Left lung (tissue), 10 donors: ENCODE measurements around the gene RNF144B. TPM values are rescaled to one million over a fixed set of nuclear protein-coding genes. Genes with fewer than 3 reads are reported as not detected.

ENCODE experiments used
- ATAC-seq: fragments of 200-7000 bp; cut with Tn5 transposase; one replicate; pipeline ENCODE4 v1.9.1; 2020; ENCODE audit warnings: moderate library complexity
- DNase-seq, 4 donors: peaks; one replicate each; pipeline ENCODE4 v3.0.0-alpha.2; 2013 to 2020
- H3K27ac ChIP-seq, 2 donors: fragments of 200-600 bp; sonication (generic) in 1 of 2; one replicate each; pipeline versions ENCODE4 v1.5.0 to v1.8.0; 2020 to 2021
- H3K27me3 ChIP-seq, 2 donors: fragments of 200-600 bp; sonication (generic) in 1 of 2; one replicate each; pipeline versions ENCODE4 v1.5.0 to v1.8.0; 2020 to 2021
- H3K36me3 ChIP-seq, 2 donors: fragments of 200-600 bp; sonication (generic) in 1 of 2; one replicate each; pipeline versions ENCODE4 v1.5.0 to v1.8.0; 2020 to 2021
- H3K4me1 ChIP-seq, 2 donors: fragments of 200-600 bp; one replicate each; pipeline ENCODE4 v1.8.0; 2021
- H3K4me3 ChIP-seq, 2 donors: fragments of 200-600 bp; sonication (generic) in 1 of 2; one replicate each; pipeline versions ENCODE4 v1.5.0 to v1.8.0; 2020 to 2021; ENCODE audit warnings: mild to moderate bottlenecking in 1 of 2
- H3K9me3 ChIP-seq, 2 donors: fragments of 200-600 bp; sonication (generic) in 1 of 2; one replicate each; pipeline versions ENCODE4 v1.5.0 to v1.8.0; 2020 to 2021
- intact Hi-C, 2 donors: fragments of 100-400 bp; cut with DNase I; formaldehyde crosslinking; loops; one replicate each; pipeline versions ENCODE4 v1.11.2 to v1.14.2; 2022
- polyA plus RNA-seq, 6 donors: library from polyadenylated mRNA; unstranded; fragments of 120-200 nt; gene quantifications; one replicate each; pipeline ENCODE4 v1.2.1, GENCODE V29; 2013; ENCODE audit not compliant: insufficient read length in 6 of 6
- total RNA-seq, 2 donors: library from RNA; stranded (reverse); fragmentation: NEBNext Ultra II Directional; extraction: Animal tissue kit (Norgen Biotek cat#: 25700); gene quantifications; one replicate each; pipeline ENCODE4 v1.2.1, GENCODE V29; 2021
- TF ChIP-seq, protein P1 (sequence below), 2 donors: fragments of 200-600 bp; sonication (generic) in 1 of 2; IDR thresholded peaks; one replicate each; pipeline versions ENCODE4 v1.5.0 to v1.8.0; 2021; ENCODE audit warnings: antibody characterized with exemption in 2 of 2
- donor health status: DM: no; HTN: yes; CAD: no.
- donor health status: DM: no; HTN: no; CAD: no.

The RNF144B gene
- total and polyA plus RNA-seq, 8 donors, result 13.9 to 74.8 (median 20.1) TPM

DNA sequence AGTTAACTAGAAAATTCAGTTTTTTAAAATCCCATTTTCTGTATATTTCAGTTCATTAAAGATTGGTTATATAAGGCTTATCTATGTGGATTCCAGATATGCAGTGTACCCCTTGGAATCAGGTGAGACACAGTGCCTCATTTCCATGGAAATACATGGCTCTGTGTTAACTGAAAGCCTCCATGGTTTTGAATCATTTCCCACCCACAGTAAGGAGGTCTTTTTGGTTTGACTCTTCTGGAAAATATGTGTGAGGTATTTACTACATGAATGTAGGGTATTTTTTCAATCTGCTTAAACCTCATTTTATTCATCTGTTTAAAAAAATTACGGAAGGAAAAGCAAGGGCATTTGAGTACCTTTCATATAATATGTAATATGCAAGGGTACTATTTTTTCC is 25.5 kb downstream of the RNF144B start:
- TF ChIP-seq, protein P1, sequence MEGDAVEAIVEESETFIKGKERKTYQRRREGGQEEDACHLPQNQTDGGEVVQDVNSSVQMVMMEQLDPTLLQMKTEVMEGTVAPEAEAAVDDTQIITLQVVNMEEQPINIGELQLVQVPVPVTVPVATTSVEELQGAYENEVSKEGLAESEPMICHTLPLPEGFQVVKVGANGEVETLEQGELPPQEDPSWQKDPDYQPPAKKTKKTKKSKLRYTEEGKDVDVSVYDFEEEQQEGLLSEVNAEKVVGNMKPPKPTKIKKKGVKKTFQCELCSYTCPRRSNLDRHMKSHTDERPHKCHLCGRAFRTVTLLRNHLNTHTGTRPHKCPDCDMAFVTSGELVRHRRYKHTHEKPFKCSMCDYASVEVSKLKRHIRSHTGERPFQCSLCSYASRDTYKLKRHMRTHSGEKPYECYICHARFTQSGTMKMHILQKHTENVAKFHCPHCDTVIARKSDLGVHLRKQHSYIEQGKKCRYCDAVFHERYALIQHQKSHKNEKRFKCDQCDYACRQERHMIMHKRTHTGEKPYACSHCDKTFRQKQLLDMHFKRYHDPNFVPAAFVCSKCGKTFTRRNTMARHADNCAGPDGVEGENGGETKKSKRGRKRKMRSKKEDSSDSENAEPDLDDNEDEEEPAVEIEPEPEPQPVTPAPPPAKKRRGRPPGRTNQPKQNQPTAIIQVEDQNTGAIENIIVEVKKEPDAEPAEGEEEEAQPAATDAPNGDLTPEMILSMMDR (IDR thresholded peaks at IDR 0.05), result no peak
- peaks cover 0 to 19% of the 10 kb centered on the region in 2 donors for H3K36me3 ChIP-seq
- no peaks in the 10 kb centered on the region for H3K9me3 ChIP-seq
- no peak for ATAC-seq
- no peaks in the 10 kb centered on the region for H3K27me3 ChIP-seq
- no peak for DNase-seq
- intact Hi-C loops, result no loop called here
- H3K4me1 ChIP-seq, result peaks cover 0 to 78% of the 10 kb centered on the region in 2 donors
- H3K4me3 ChIP-seq, result no peak overlapping the region
- peak overlapping the region in 1 of 2 donors; percentile 78 for H3K27ac ChIP-seq

DNA sequence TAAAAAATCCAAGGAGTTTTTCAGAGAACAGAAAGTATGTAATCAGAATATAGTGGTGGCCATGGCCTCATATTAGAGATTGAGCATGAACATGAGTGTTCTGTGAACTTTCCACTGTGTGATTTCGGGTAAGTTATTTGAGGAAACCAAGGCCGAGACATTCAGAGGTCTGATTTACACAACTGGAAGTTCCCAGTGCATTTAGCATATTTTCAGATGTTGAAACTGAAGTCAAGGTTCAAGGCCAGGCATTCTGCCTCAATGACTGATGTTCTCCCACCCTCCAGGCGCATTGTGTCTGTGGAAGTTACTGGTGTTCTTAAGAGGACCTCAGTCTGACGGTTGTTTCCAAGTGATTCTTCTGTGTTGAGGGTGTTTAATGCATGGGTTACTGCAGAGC is 26.2 kb downstream of the RNF144B start:
- no peaks in the 10 kb centered on the region for H3K27me3 ChIP-seq
- no peaks in the 10 kb centered on the region for H3K9me3 ChIP-seq
- peaks cover 0 to 16% of the 10 kb centered on the region in 2 donors for H3K36me3 ChIP-seq
- ATAC-seq, result peak; percentile 14
- peak overlapping the region in 1 of 2 donors; percentile 78 for H3K27ac ChIP-seq
- TF ChIP-seq, protein P1 (IDR thresholded peaks at IDR 0.05), result no peak
- H3K4me3 ChIP-seq, result no peak overlapping the region
- intact Hi-C loops, result no loop called here
- DNase-seq, result no peak
- peaks cover 0 to 80% of the 10 kb centered on the region in 2 donors for H3K4me1 ChIP-seq

DNA sequence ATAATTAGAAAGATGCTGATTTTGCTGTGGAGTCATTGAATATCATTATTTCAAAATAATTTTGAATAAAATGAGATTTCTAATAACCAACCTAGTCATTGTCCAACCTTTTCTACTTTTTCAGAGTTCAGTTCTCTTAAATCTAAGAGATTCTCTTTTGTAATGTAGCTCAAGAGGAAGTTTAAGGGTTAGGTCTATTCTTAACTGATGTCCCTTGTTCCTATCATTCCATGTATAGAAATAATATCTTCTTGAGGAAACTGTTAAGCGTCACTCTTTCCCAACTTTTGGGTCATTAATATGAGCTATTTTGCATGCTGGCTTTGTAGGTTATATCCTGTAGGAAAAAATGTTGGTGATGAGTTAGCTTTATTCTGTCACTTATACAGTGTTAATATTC is 27.0 kb downstream of the RNF144B start:
- Histone ChIP-seq H3K27ac (peak overlapping the region in 1 of 2 donors; percentile 78), H3K36me3 (peaks cover 0 to 9% of the 10 kb centered on the region in 2 donors), H3K27me3 (no peaks in the 10 kb centered on the region), H3K9me3 (no peaks in the 10 kb centered on the region), H3K4me3 (no peak overlapping the region), H3K4me1 (peaks cover 0 to 73% of the 10 kb centered on the region in 2 donors)
- TF ChIP-seq, protein P1 (IDR thresholded peaks at IDR 0.05), result no peak
- no peak for ATAC-seq
- intact Hi-C loops, result no loop called here
- DNase-seq, result no peak

DNA sequence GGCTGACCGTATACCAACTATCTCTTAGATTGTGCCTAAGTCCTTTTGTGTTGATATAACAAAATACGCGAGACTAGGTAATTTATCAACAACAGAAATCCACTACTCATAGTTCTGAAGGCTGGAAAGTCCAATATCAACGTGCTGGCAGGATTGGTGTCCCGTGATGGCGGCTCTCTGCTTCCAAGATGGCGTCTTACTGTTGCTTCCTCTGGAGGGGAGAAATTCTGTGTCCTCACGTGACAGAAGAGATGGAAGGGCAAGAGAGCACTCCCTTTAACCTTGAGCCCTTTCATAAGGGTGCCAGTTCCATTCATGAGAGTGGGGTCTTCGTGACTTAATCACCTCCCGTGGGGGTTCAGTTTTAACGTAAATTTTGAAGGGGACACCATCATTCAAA is 28.1 kb downstream of the RNF144B start:
- H3K27ac ChIP-seq, result no peak overlapping the region

DNA sequence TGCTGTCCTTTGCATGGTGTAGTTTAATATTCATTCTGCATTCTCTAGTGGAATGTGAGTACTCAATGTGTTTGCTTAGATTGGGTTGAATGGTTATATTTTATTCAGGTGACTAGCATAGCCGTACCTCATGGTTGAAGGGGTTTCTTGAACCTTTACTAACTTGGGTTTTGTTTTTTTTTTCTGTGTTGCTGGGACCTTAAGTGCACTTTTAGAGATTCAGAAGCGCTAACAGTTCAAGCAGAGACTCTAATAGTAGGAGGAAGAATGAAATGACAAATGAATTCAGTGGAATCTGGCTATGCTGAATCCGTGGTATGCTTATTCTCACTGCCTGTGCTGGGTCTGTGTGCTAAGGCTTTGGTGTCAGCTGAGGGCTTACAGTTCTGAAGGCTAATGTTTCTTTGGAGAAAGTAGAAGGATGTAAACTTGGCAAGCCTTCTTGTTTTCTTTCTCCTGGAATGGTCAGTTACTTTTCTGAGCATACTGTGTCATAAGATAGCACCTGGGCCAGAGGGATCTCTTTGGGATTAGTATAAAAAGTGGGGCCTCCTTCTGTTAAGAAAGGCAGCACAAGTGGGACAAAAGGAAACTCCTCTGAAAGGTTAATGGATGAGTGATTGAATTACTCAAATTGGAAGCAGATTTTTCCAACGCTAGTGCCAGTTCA is 28.7 kb downstream of the RNF144B start:
- ATAC-seq, result peak; percentile 29
- peak overlapping the region in 1 of 2 donors; percentile 42 for H3K27ac ChIP-seq
- no peak for DNase-seq
- H3K27me3 ChIP-seq, result no peaks in the 10 kb centered on the region
- no peaks in the 10 kb centered on the region for H3K9me3 ChIP-seq
- peaks cover 0 to 8% of the 10 kb centered on the region in 2 donors for H3K36me3 ChIP-seq
- intact Hi-C loops, result no loop called here
- H3K4me3 ChIP-seq, result no peak overlapping the region
- TF ChIP-seq, protein P1 (IDR thresholded peaks at IDR 0.05), result no peak
- H3K4me1 ChIP-seq, result peaks cover 0 to 59% of the 10 kb centered on the region in 2 donors

More for the DNA sequence above, 28.1 kb downstream of the RNF144B start:
- TF ChIP-seq, protein P1 (IDR thresholded peaks at IDR 0.05), result no peak
- H3K4me1 ChIP-seq, result peaks cover 0 to 64% of the 10 kb centered on the region in 2 donors
- intact Hi-C loops, result no loop called here
- peaks cover 0 to 8% of the 10 kb centered on the region in 2 donors for H3K36me3 ChIP-seq
- no peak overlapping the region for H3K4me3 ChIP-seq
- no peaks in the 10 kb centered on the region for H3K9me3 ChIP-seq
- ATAC-seq (no peak), DNase-seq (no peak)
- H3K27me3 ChIP-seq, result no peaks in the 10 kb centered on the region
